ENCODE data around the gene ACOX3.

Gene ACOX3

GRCh38 chr4:8435656-8436121 lies 4.8 kb downstream of the ACOX3 start:
- in situ Hi-C loops (cut with MboI; ENCODE audit: low sequenced_read_pairs): no loop called here

- in situ Hi-C loops (cut with MboI; ENCODE audit: low sequenced_read_pairs): no loop called here
These were observed 6.1 kb downstream of the ACOX3 start for GRCh38 chr4:8434251-8435073.

- in situ Hi-C loops (cut with MboI; ENCODE audit: low sequenced_read_pairs): no loop called here
These were observed 7.4 kb downstream of the ACOX3 start for GRCh38 chr4:8433136-8433535.

GRCh38 chr4:8431553-8431952 lies 9.0 kb downstream of the ACOX3 start:
- in situ Hi-C loops (cut with MboI; ENCODE audit: low sequenced_read_pairs): no loop called here

GRCh38 chr4:8428288-8429097 lies 12.0 kb downstream of the ACOX3 start:
- in situ Hi-C loops (cut with MboI; ENCODE audit: low sequenced_read_pairs): no loop called here

GRCh38 chr4:8427761-8428287 lies 12.7 kb downstream of the ACOX3 start:
- in situ Hi-C loops (cut with MboI; ENCODE audit: low sequenced_read_pairs): no loop called here

- in situ Hi-C loops (cut with MboI; ENCODE audit: low sequenced_read_pairs): no loop called here
These were observed 13.3 kb downstream of the ACOX3 start for GRCh38 chr4:8427262-8427661.

- in situ Hi-C loops (cut with MboI; ENCODE audit: low sequenced_read_pairs): loop anchor here (25.0 kb wide), 1 partner anchor 610 kb away; no protein-coding TSS in a partner anchor
These were observed 17.7 kb downstream of the ACOX3 start for GRCh38 chr4:8422786-8423185.

GRCh38 chr4:8422327-8422726 lies 18.2 kb downstream of the ACOX3 start:
- in situ Hi-C loops (cut with MboI; ENCODE audit: low sequenced_read_pairs): loop anchor here (25.0 kb wide), 1 partner anchor 610 kb away; no protein-coding TSS in a partner anchor

- in situ Hi-C loops (cut with MboI; ENCODE audit: low sequenced_read_pairs): loop anchor here (25.0 kb wide), 1 partner anchor 608 kb away; no protein-coding TSS in a partner anchor
These were observed 20.4 kb downstream of the ACOX3 start for GRCh38 chr4:8420151-8420550.

- in situ Hi-C loops (cut with MboI; ENCODE audit: low sequenced_read_pairs): loop anchor here (25.0 kb wide), 1 partner anchor 607 kb away; no protein-coding TSS in a partner anchor
These were observed 21.1 kb downstream of the ACOX3 start for GRCh38 chr4:8419222-8420041.

GRCh38 chr4:8417071-8417614 lies 23.4 kb downstream of the ACOX3 start:
- in situ Hi-C loops (cut with MboI; ENCODE audit: low sequenced_read_pairs): loop anchor here (25.0 kb wide), 1 partner anchor 605 kb away; no protein-coding TSS in a partner anchor

- in situ Hi-C loops (cut with MboI; ENCODE audit: low sequenced_read_pairs): loop anchor here (25.0 kb wide), 1 partner anchor 602 kb away; no protein-coding TSS in a partner anchor
These were observed 26.1 kb downstream of the ACOX3 start for GRCh38 chr4:8414377-8414776.

- in situ Hi-C loops (cut with MboI; ENCODE audit: low sequenced_read_pairs): loop anchor here (25.0 kb wide), 1 partner anchor 600 kb away; no protein-coding TSS in a partner anchor
These were observed 28.2 kb downstream of the ACOX3 start for GRCh38 chr4:8412288-8412687.

GRCh38 chr4:8411351-8412180 lies 29.0 kb downstream of the ACOX3 start:
- in situ Hi-C loops (cut with MboI; ENCODE audit: low sequenced_read_pairs): loop anchor here (25.0 kb wide), 1 partner anchor 599 kb away; no protein-coding TSS in a partner anchor

- in situ Hi-C loops (cut with MboI; ENCODE audit: low sequenced_read_pairs): loop anchor here (25.0 kb wide), 1 partner anchor 598 kb away; no protein-coding TSS in a partner anchor
These were observed 29.8 kb downstream of the ACOX3 start for GRCh38 chr4:8410641-8411271.

- in situ Hi-C loops (cut with MboI; ENCODE audit: low sequenced_read_pairs): loop anchor here (25.0 kb wide), 1 partner anchor 598 kb away; no protein-coding TSS in a partner anchor
These were observed 30.4 kb downstream of the ACOX3 start for GRCh38 chr4:8410066-8410625.

All from HL-60/S4 (cell line).